WERI-Rb-1 (cell line): Measurements from ENCODE around the gene CLCNKA.

Experiments
- DNase-seq: peaks from one replicate; pipeline ENCODE4 v3.0.0-alpha.2; 2020
- H3K27ac ChIP-seq: fragments of 250-450 bp; sonication (Bioruptor Pico); 2 replicates; pipeline ENCODE4 v1.5.1; 2020; ENCODE audit warnings: mild to moderate bottlenecking, moderate library complexity
- H3K27me3 ChIP-seq: fragments of 250-450 bp; sonication (Bioruptor Pico); 2 replicates; pipeline ENCODE4 v1.5.1; 2021; ENCODE audit warnings: mild to moderate bottlenecking, low read depth, moderate library complexity; ENCODE audit not compliant: insufficient read depth, severe bottlenecking
- H3K36me3 ChIP-seq: fragments of 250-450 bp; sonication (Bioruptor Pico); 2 replicates; pipeline ENCODE4 v1.5.1; 2020; ENCODE audit warnings: mild to moderate bottlenecking, moderate library complexity
- H3K4me3 ChIP-seq: 2 replicates; pipeline ENCODE4 v1.5.1; 2011; ENCODE audit warnings: low read depth, mild to moderate bottlenecking, control low read depth, low read length
- H3K9me3 ChIP-seq: fragments of 250-450 bp; sonication (Bioruptor Pico); 2 replicates; pipeline ENCODE4 v1.5.1; 2021; ENCODE audit warnings: mild to moderate bottlenecking, moderate library complexity; ENCODE audit not compliant: severe bottlenecking
- TF ChIP-seq, protein P1 (sequence below): IDR thresholded peaks from 2 replicates; pipeline ENCODE4 v1.5.1; 2011; ENCODE audit warnings: low read depth, mild to moderate bottlenecking, control low read depth, inconsistent platforms, low read length

CLCNKA gene

DNA sequence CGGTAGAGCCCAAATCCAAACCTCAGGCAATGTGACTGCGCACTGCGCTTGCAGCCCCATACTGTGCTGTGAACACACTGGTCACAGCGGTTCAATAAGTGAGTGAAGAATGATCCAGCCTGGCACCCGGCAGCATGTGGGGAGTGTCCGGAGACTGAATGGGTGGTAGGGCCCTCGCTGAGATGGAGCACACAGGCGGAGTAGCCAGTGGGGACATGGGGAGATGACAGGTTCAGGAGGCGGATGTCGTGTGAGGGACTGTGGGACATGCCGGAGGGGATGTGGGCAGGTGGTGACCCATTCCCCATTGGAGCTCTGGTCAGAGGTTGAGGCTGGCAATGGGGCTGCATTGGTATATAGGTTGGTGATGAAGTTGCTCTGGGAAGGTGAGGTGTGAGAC lies 12.2 kb upstream of the CLCNKA start:
- no peaks in the 10 kb centered on the region for H3K36me3 ChIP-seq

DNA sequence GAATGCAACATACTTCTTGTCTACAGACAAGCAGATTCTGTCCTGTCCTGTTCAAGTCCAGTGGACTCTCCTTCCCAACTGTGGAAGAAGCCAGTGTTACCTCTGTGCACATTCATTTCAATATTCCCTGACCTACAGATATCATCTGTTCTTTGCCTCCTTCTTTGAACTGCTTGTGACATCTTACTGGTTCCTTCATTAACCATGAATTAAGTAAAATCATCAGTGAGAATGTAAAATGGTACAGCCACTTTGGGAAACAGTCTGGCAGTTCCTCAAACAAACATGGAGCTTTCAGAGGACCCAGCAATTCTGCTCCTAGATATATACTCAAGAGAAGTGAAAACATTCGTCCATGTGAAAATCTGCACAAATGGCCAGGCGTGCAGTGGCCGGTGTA lies 11.0 kb upstream of the CLCNKA start:
- no peaks in the 10 kb centered on the region for H3K9me3 ChIP-seq
- TF ChIP-seq, protein P1, sequence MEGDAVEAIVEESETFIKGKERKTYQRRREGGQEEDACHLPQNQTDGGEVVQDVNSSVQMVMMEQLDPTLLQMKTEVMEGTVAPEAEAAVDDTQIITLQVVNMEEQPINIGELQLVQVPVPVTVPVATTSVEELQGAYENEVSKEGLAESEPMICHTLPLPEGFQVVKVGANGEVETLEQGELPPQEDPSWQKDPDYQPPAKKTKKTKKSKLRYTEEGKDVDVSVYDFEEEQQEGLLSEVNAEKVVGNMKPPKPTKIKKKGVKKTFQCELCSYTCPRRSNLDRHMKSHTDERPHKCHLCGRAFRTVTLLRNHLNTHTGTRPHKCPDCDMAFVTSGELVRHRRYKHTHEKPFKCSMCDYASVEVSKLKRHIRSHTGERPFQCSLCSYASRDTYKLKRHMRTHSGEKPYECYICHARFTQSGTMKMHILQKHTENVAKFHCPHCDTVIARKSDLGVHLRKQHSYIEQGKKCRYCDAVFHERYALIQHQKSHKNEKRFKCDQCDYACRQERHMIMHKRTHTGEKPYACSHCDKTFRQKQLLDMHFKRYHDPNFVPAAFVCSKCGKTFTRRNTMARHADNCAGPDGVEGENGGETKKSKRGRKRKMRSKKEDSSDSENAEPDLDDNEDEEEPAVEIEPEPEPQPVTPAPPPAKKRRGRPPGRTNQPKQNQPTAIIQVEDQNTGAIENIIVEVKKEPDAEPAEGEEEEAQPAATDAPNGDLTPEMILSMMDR: no peak
- no peak overlapping the region for H3K27ac ChIP-seq
- DNase-seq: no peak
- no peak overlapping the region for H3K4me3 ChIP-seq
- H3K27me3 ChIP-seq: no peaks in the 10 kb centered on the region
- no peaks in the 10 kb centered on the region for H3K36me3 ChIP-seq

More for the DNA sequence above, 12.2 kb upstream of the CLCNKA start:
- Histone ChIP-seq H3K27me3 (no peaks in the 10 kb centered on the region), H3K9me3 (no peaks in the 10 kb centered on the region), H3K27ac (no peak overlapping the region), H3K4me3 (no peak overlapping the region)
- TF ChIP-seq, protein P1: no peak
- no peak for DNase-seq

DNA sequence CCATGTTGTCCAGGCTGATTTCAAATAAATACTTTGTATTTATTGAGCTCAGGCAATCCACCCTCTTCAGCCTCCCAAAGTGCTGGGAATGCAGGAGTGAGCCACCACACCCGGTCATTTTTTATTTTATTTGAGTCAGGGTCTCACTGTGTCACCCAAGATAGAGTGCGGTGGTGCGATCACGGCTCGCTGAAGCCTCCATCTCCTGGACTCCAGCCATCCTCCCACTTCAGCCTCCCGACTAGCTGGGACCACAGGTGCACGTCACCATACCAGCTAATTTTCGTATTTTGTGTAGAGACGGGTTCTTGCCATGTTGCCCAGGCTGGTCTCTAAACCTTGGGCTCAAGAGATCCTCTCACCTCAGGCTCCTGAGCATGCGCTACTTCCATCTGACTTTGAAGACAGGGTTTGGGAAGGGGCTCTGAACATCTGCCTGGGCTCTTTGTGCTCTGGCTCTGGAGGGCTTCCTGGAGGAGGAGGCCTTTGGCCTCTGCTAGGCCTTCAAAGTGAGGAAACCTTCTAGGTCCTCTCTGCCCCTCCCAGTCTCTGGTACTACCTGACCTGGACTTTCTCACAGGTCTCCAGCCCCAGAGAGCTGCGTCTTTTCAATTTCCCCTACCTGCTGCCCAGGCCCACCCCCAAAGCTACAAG lies 9.8 kb upstream of the CLCNKA start:
- Histone ChIP-seq H3K27ac (no peak overlapping the region), H3K27me3 (no peaks in the 10 kb centered on the region), H3K36me3 (no peaks in the 10 kb centered on the region), H3K4me3 (no peak overlapping the region), H3K9me3 (no peaks in the 10 kb centered on the region)
- DNase-seq: no peak
- TF ChIP-seq, protein P1: no peak

DNA sequence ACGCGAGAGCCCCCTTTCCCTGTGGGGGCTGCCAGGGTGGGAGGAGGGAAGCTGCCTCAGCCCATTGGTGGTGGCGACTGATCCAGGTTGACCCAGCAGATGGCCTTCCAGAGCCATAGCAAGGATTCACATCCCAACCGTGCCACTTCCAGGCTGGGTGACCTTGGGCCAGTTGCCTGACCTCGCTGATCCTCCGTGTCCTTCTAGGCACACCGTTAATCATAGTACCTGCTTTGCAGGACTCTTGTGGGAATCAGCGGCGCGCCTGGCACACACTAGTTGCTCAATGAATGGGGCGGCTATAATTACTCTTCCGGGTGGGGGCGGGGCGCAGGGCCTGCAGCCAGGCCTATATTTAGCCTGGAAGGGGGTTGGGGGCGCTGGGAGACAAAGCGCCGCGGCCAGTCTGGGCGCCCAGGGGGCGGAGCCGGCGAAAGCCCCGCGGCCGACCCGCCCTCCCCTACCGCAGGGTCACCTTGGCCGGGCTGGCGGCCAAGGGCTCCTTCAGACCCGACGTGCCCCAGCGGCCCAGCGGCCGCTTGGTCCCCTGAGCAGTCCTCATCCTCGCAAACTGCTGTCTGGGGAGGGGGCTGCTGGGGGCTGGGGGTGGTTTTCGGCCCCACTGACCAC lies 9.1 kb upstream of the CLCNKA start:
- Histone ChIP-seq H3K36me3 (no peaks in the 10 kb centered on the region), H3K4me3 (no peak overlapping the region), H3K9me3 (no peaks in the 10 kb centered on the region), H3K27me3 (no peaks in the 10 kb centered on the region), H3K27ac (no peak overlapping the region)
- DNase-seq: no peak
- TF ChIP-seq, protein P1: no peak

DNA sequence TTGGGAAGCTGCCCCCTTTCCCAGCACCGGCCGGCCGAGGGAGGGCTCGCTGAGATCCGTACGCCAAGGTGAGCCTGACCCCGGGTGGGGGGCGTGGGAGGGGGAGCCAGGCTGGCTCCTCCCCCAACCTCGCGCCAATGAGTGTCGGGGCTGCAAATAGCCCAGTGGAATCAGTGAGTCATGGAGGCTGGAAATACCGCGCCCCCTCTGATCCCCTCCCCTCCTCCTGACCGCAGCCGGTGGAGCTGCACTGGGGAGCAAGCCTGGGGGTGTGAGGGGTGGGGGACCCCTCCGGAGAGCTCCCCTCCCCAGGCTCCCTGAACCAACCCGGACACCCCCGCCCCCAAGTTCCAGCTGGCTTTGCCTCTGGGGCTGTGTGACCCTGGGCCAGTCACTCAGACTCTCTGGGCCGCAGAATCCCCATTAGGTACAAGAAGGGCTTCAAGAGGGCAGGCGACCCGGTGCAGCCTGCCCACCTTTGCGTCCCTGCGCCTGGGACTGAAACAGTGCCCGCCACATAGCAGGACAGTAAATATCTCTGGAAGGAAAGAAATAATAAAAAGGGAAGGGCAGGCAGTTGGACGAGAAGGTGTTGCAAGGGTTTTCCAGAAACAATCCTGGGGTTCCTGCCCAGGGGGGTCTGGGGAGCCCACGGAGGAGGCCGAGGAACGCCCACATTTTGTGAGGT lies 8.5 kb upstream of the CLCNKA start:
- DNase-seq: no peak
- no peak overlapping the region for H3K4me3 ChIP-seq
- TF ChIP-seq, protein P1: no peak
- no peaks in the 10 kb centered on the region for H3K27me3 ChIP-seq
- H3K36me3 ChIP-seq: no peaks in the 10 kb centered on the region
- H3K9me3 ChIP-seq: no peaks in the 10 kb centered on the region
- H3K27ac ChIP-seq: no peak overlapping the region
